Parathyroid adenoma (tissue), 2 donors: ENCODE data around the gene CEP85L.
A peak's percentile ranks its signal among the peaks of the same experiment; 100 is the strongest.

ENCODE experiments used
- H2AFZ ChIP-seq: fragments of 300-600 bp; sonication (generic); one replicate; pipeline ENCODE4 v1.7.0; 2017; ENCODE audit warnings: antibody characterized with exemption, mild to moderate bottlenecking
- H3K27ac ChIP-seq: fragments of 300-600 bp; sonication (generic); one replicate; pipeline ENCODE4 v1.7.0; 2017
- H3K27me3 ChIP-seq: fragments of 300-600 bp; sonication (generic); one replicate; pipeline ENCODE4 v1.7.0; 2017; ENCODE audit warnings: low read length; ENCODE audit not compliant: control insufficient read depth, insufficient read depth
- H3K36me3 ChIP-seq: fragments of 300-600 bp; sonication (generic); one replicate; pipeline ENCODE4 v1.7.0; 2017; ENCODE audit warnings: low read length; ENCODE audit not compliant: control insufficient read depth, insufficient read depth
- H3K4me1 ChIP-seq: fragments of 300-600 bp; sonication (generic); one replicate; pipeline ENCODE4 v1.7.0; 2017; ENCODE audit warnings: control low read depth
- H3K4me2 ChIP-seq: fragments of 300-600 bp; sonication (generic); one replicate; pipeline ENCODE4 v1.7.0; 2017; ENCODE audit warnings: low read length
- H3K4me3 ChIP-seq: fragments of 300-600 bp; sonication (generic); one replicate; pipeline ENCODE4 v1.7.0; 2017; ENCODE audit warnings: low read depth, low read length
- H3K79me2 ChIP-seq: fragments of 300-600 bp; sonication (generic); one replicate; pipeline ENCODE4 v1.7.0; 2017; ENCODE audit warnings: control low read depth
- H3K9ac ChIP-seq: fragments of 300-600 bp; sonication (generic); one replicate; pipeline ENCODE4 v1.7.0; 2017; ENCODE audit warnings: mild to moderate bottlenecking
- H3K9me3 ChIP-seq: fragments of 300-600 bp; sonication (generic); one replicate; pipeline ENCODE4 v1.7.0; 2017; ENCODE audit warnings: low read length; ENCODE audit not compliant: control insufficient read depth
- TF ChIP-seq, protein P1 (sequence below): fragments of 300-600 bp; sonication (generic); IDR thresholded peaks from one replicate; pipeline ENCODE4 v1.7.0; 2017; ENCODE audit warnings: antibody characterized with exemption, mild to moderate bottlenecking
- donor health status: primary hyperparathyroidism.

The CEP85L gene

DNA sequence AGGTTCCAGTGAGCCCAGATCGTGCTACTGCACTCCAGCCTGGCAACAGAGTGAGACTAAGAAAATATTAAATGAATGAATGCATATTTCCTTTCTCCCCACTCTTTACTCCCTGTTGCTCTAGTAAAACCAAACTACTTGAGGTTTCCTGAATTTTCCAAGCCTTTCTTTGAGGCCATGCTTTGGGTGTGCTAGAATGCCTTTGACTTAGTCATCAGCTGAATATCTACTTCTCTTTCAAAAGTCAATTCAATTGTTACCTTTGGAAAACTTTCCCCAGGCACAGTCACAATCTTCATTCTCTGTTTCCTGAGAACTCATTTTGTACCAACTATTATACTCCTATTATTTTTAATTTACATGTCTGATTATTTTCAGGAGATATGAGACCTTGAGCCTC, 27.5 kb upstream of the CEP85L start:
- TF ChIP-seq, protein P1, sequence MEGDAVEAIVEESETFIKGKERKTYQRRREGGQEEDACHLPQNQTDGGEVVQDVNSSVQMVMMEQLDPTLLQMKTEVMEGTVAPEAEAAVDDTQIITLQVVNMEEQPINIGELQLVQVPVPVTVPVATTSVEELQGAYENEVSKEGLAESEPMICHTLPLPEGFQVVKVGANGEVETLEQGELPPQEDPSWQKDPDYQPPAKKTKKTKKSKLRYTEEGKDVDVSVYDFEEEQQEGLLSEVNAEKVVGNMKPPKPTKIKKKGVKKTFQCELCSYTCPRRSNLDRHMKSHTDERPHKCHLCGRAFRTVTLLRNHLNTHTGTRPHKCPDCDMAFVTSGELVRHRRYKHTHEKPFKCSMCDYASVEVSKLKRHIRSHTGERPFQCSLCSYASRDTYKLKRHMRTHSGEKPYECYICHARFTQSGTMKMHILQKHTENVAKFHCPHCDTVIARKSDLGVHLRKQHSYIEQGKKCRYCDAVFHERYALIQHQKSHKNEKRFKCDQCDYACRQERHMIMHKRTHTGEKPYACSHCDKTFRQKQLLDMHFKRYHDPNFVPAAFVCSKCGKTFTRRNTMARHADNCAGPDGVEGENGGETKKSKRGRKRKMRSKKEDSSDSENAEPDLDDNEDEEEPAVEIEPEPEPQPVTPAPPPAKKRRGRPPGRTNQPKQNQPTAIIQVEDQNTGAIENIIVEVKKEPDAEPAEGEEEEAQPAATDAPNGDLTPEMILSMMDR, result no peak
- H3K9me3 ChIP-seq, result no peaks in the 10 kb centered on the region
- H3K27me3 ChIP-seq, result no peaks in the 10 kb centered on the region
- H3K4me3 ChIP-seq, result no peak overlapping the region
- H3K4me1 ChIP-seq, result peaks cover 13% of the 10 kb centered on the region
- H3K36me3 ChIP-seq, result no peaks in the 10 kb centered on the region
- H3K27ac ChIP-seq, result no peak overlapping the region
- no peak overlapping the region for H3K4me2 ChIP-seq
- no peak overlapping the region for H3K9ac ChIP-seq
- no peak overlapping the region for H2AFZ ChIP-seq
- H3K79me2 ChIP-seq, result no peaks in the 10 kb centered on the region

DNA sequence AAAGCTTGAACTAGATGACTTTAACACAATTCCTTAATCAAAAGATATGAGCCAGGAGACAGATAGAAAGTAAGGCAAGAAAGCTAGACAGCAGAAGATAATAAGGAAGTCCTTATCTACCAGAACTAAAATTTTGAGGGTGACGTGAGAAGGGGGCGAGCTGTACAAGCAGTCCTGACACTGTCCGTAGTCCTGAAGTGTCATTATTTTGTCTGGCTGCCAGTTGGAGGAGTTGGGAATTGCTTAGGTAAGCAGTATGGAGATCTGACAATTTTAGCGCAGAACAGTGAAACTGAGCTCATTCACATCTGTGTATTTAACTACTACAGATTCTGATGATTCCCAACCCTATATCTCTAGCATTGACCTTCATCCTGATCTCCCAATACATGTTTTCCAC, 25.8 kb upstream of the CEP85L start:
- H3K9ac ChIP-seq, result no peak overlapping the region
- H3K79me2 ChIP-seq, result no peaks in the 10 kb centered on the region
- no peak overlapping the region for H3K27ac ChIP-seq
- no peaks in the 10 kb centered on the region for H3K9me3 ChIP-seq
- TF ChIP-seq, protein P1, result no peak
- no peak overlapping the region for H3K4me2 ChIP-seq
- H2AFZ ChIP-seq, result peak overlapping the region; percentile 61
- H3K27me3 ChIP-seq, result no peaks in the 10 kb centered on the region
- H3K36me3 ChIP-seq, result no peaks in the 10 kb centered on the region
- H3K4me1 ChIP-seq, result peaks cover 17% of the 10 kb centered on the region
- H3K4me3 ChIP-seq, result no peak overlapping the region

DNA sequence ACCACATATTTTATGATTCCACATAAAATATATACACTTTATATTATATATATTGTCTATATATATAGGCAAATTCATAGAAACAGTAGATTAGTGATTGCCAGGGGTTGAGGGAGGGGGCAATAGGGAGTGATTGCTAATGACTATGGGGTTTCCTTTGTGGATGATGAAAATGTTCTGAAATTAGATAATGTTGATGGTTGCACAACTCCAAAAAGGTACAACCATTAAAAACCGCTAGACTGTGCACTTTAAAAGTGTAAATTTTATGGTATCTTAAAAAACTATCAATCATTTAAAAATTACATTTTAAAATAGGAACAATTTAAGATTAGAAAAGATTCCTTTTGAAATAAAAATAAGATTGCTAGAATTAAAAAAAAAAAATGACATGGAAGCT, 23.8 kb upstream of the CEP85L start:
- TF ChIP-seq, protein P1, result no peak
- Histone ChIP-seq H3K36me3 (no peaks in the 10 kb centered on the region), H3K9ac (no peak overlapping the region), H3K79me2 (no peaks in the 10 kb centered on the region), H3K4me2 (no peak overlapping the region), H2AFZ (no peak overlapping the region), H3K27ac (no peak overlapping the region), H3K4me1 (peaks cover 26% of the 10 kb centered on the region), H3K27me3 (no peaks in the 10 kb centered on the region), H3K4me3 (no peak overlapping the region), H3K9me3 (no peaks in the 10 kb centered on the region)

DNA sequence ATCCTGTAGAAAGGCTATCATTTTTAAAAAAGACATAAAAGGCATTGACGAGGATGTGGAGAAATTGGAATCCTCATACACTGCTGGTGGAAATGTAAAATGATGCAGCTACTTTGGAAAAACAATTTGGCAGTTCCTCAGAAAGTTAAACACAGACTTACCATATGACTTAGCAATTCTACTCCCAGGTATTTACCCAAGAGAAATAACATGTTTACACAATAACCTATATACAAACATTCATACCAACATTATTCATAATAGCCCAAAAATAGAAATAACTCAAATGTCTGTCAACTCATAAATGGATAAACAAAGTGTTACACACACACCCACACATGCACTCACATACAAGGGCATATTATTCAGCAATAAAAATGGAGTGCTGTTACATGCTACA, 23.4 kb upstream of the CEP85L start:
- Histone ChIP-seq H3K36me3 (no peaks in the 10 kb centered on the region), H3K4me1 (peaks cover 31% of the 10 kb centered on the region), H3K79me2 (no peaks in the 10 kb centered on the region), H3K4me3 (no peak overlapping the region), H3K9me3 (no peaks in the 10 kb centered on the region), H3K27ac (no peak overlapping the region), H3K27me3 (no peaks in the 10 kb centered on the region), H2AFZ (no peak overlapping the region), H3K4me2 (no peak overlapping the region), H3K9ac (no peak overlapping the region)
- TF ChIP-seq, protein P1, result no peak

DNA sequence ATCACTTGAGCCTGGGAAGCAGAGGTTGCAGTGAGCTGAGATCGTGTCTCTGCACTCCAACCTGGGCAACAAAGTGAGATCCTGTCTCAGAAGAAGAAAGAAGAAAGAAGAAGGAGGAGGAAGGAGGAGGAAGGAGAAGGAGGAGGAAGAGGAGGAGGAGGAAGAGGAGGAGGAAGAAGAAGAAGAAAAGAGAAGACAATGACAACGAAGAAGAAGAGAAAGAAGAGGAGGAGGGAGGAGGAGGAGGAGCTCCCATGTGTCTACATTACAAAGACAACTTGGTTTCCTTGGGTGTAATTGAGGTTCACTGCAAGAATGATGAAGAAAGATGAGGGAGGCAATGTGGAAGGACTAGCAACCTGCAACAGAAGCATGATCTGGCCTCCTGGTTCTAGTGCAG, 21.3 kb upstream of the CEP85L start:
- no peaks in the 10 kb centered on the region for H3K27me3 ChIP-seq
- TF ChIP-seq, protein P1, result no peak
- no peak overlapping the region for H3K4me2 ChIP-seq
- no peaks in the 10 kb centered on the region for H3K9me3 ChIP-seq
- H3K4me1 ChIP-seq, result peaks cover 41% of the 10 kb centered on the region
- no peak overlapping the region for H3K27ac ChIP-seq
- no peaks in the 10 kb centered on the region for H3K36me3 ChIP-seq
- H3K9ac ChIP-seq, result no peak overlapping the region
- H2AFZ ChIP-seq, result no peak overlapping the region
- H3K79me2 ChIP-seq, result no peaks in the 10 kb centered on the region
- no peak overlapping the region for H3K4me3 ChIP-seq
